ENCODE measurements around the gene SLC16A2. TPM values are rescaled to one million over a fixed set of nuclear protein-coding genes. Genes with fewer than 3 reads are reported as not detected.

Gene SLC16A2
- total RNA-seq, 1 donor = 28.5 TPM

DNA sequence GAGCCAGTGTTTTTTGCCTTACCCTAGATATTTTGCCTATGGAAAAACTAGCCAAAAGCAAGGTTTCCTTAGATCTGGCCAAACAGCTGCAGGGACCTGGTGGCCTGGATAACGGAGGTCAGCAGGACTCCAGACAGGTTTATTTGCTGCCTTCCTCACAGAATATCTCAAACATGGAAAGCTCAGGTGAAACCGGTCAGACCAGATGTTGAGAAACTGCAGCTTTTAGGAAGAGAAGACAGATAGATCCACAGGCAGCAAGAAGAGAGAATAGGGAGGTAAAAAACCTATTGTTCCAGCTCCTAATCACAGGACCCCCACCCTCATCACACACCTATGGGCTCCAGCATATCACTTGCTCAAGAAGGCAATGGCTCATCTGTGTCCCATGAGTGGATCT, 16.2 kb downstream of the SLC16A2 start:
- no peak overlapping the region for H3K4me3 ChIP-seq (ENCODE audit: low read depth, low read length)
- TF ChIP-seq, protein P1, sequence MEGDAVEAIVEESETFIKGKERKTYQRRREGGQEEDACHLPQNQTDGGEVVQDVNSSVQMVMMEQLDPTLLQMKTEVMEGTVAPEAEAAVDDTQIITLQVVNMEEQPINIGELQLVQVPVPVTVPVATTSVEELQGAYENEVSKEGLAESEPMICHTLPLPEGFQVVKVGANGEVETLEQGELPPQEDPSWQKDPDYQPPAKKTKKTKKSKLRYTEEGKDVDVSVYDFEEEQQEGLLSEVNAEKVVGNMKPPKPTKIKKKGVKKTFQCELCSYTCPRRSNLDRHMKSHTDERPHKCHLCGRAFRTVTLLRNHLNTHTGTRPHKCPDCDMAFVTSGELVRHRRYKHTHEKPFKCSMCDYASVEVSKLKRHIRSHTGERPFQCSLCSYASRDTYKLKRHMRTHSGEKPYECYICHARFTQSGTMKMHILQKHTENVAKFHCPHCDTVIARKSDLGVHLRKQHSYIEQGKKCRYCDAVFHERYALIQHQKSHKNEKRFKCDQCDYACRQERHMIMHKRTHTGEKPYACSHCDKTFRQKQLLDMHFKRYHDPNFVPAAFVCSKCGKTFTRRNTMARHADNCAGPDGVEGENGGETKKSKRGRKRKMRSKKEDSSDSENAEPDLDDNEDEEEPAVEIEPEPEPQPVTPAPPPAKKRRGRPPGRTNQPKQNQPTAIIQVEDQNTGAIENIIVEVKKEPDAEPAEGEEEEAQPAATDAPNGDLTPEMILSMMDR (IDR thresholded peaks at IDR 0.05; ENCODE audit: insufficient read depth, low read length) = no peak

DNA sequence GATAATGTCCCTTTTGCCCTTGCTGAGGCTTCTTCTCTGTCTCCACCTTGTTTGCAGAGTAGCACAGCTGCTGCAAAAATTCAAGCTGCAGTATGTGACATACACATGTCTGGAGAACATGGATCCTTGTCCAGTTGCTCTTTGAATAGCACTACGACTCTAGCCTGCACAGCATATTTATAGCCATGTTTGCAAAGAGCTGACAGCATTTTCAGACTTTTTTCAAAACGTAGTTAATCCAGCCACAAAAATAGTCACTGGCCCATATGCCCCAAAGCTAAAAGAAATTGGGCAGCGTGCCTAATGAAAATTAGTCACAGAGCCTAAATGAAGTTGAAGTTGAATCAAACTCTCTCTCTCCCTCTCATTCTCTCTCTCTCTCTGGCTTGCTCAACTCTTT, 17.5 kb downstream of the SLC16A2 start:
- H3K4me3 ChIP-seq (ENCODE audit: low read depth, low read length) = no peak overlapping the region
- no peak for DNase-seq (ENCODE audit: low read depth)
- TF ChIP-seq, protein P1 (IDR thresholded peaks at IDR 0.05; ENCODE audit: insufficient read depth, low read length) = no peak

More for the DNA sequence above, 16.2 kb downstream of the SLC16A2 start:
- DNase-seq (ENCODE audit: low read depth) = no peak

DNA sequence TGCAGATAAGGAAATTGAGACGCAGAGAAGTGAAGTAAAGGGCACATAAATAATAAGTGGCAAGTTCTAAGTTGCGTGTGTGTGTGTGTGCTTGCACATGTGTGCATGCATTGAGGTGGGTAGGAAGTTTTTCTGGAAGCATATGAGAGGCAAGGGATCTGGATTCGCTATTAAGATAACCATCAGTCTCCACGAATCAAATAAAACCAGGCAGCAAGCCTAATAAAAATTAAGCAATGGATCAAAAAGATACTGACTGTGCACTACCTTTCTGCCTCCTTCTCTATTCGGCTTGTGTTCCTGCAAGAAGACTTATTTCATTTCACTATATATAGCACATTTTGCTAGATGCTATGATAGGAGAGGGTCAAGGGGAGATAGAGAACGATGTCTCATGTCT, 23.8 kb downstream of the SLC16A2 start:
- no peak for DNase-seq (ENCODE audit: low read depth)
- H3K4me3 ChIP-seq (ENCODE audit: low read depth, low read length) = no peak overlapping the region
- TF ChIP-seq, protein P1 (IDR thresholded peaks at IDR 0.05; ENCODE audit: insufficient read depth, low read length) = no peak

DNA sequence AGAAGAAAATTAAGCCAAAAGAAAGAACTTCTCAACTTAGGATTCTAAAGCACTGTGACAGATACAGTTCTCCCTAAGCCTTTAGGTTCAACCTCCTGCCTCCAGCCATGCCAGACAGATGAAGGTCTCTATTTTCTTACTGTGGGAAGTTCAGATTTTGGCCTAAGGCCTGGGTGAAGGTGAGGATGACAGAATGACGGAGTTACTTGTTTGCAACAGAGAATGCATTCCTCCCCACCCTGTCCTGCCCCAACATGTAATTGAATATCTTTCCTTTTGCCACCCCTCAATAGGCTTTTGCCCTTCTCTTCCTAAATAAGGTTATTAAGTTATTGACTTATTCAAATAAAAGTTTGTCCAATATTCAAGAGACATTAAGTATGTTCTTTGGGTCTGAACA, 25.6 kb downstream of the SLC16A2 start:
- DNase-seq (ENCODE audit: low read depth) = no peak
- TF ChIP-seq, protein P1 (IDR thresholded peaks at IDR 0.05; ENCODE audit: insufficient read depth, low read length) = no peak
- no peak overlapping the region for H3K4me3 ChIP-seq (ENCODE audit: low read depth, low read length)

DNA sequence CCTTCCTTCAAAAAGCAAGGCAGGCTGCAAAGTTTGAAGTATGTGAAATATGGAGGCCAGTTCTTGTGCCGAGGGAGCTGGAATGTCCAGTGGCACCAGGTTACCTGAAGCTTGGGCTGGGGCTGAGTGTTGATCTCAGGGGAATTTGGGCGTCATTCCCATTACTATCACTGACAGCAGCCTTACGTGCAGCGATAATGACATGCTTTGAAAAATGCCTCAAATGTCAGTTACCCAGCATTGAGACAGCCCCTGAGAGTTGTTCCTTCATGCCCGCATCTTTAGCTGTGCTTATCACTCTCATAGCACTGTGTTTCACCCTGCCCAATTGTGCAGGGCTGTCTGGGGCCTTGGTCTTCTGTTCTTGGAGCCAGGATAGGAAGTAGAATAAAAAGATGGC, 27.4 kb downstream of the SLC16A2 start:
- DNase-seq (ENCODE audit: low read depth) = no peak
- TF ChIP-seq, protein P1 (IDR thresholded peaks at IDR 0.05; ENCODE audit: insufficient read depth, low read length) = no peak
- no peak overlapping the region for H3K4me3 ChIP-seq (ENCODE audit: low read depth, low read length)

DNA sequence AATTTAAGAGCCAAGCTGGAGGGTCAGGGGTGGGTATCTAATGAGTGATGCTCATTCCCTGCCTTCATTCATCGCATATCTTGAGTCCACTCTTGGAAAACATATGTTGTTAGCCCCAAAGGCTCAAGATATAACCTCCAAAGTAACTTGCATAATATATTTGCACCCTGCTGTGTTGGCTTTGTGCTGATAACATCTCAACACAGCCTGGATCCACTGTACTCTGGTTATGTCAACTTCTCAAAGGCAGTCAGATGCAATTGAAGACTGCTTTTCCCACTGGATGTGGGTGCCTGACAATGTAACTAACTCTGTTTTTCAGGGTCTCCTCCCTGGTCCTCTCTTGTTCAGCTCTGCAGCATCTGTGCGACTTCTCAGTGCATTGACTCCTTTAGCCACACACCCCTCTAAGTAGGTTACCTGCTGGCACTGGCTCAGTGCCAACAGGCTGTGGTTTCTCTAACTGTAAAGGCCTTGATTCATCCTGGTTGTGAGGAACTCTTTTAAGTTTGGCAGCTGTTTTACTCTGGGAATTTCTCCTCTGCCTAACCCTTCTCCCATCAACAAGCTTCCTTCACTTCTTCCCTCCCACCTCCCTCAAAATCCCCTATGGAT, 28.1 kb downstream of the SLC16A2 start:
- H3K4me3 ChIP-seq (ENCODE audit: low read depth, low read length) = no peak overlapping the region
- TF ChIP-seq, protein P1 (IDR thresholded peaks at IDR 0.05; ENCODE audit: insufficient read depth, low read length) = no peak
- peak; percentile 4 for DNase-seq (ENCODE audit: low read depth)

DNA sequence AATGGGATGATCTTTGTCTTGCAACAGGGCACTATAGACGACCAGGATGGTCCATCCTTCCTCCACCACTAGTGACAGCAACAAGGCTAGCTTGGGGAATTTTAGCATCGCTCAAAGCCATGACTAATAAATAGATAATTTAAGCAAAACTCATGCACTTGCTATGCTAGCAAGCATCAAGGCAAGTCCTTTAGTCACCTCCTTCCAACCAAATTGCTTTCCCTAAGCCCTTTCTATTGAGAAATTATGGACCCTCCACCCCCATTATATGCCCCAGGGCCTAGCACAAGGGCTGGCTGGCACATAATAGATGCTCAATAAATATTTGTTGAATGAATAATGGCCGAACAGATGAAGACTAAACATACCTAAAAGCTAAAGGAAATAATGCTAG, 28.6 kb downstream of the SLC16A2 start:
- TF ChIP-seq, protein P1 (IDR thresholded peaks at IDR 0.05; ENCODE audit: insufficient read depth, low read length) = no peak
- DNase-seq (ENCODE audit: low read depth) = peak; percentile 45
- no peak overlapping the region for H3K4me3 ChIP-seq (ENCODE audit: low read depth, low read length)

Data from fibroblast of the aortic adventitia (primary cell).